Measurements from ENCODE around the gene GPS2. TPM values are rescaled to one million over a fixed set of nuclear protein-coding genes. Genes with fewer than 3 reads are reported as not detected.
A peak's percentile ranks its signal among the peaks of the same experiment; 100 is the strongest.

GPS2 gene
- total RNA-seq, 1 experiment from 2014 or later = 116 TPM

DNA sequence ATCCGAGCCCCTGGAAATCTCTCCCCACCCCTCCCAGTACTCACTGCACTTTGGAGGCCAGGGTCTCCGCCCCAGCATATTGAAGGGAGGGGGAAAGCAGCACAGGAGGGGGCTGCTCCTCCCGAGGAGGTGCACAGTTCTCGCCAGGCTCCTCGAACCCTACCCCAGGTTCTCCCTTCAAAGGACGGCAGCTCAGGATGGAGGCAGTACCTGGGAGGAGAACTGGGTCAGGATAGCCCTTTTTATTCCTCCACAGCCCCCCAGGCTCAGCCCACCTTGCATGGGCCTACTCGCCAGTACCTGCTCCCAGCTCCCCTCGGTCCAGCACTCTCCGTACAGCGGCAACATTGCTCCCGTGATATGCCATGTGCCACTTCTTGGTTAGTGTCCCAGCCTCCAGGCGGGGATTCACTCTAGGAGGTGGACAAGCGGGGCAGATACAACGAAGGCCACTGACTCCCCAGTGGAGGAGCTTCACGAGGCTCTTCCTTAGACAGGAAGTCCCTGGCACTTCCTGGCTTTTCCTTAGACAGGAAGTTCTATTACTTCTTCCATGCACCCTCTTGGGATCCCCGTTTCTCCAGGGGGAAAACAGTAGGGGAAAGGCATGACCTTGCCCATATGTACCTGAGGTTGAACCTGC lies 2.1 kb upstream of the GPS2 start:
- Histone ChIP-seq H3K27me3 (replicated peaks; ENCODE audit: insufficient read depth, low read depth, low read length, poor library complexity) (no peaks in the 10 kb centered on the region), H3K4me1 (ENCODE audit: insufficient read depth, low read length, poor library complexity, severe bottlenecking) (peaks cover 8% of the 10 kb centered on the region), H3K27ac (ENCODE audit: low read depth, low read length, poor library complexity, severe bottlenecking) (no peak overlapping the region), H3K36me3 (ENCODE audit: insufficient read depth, low read length, poor library complexity, severe bottlenecking) (peaks cover 56% of the 10 kb centered on the region), H3K9me3 (ENCODE audit: low read depth, low read length, poor library complexity, severe bottlenecking) (no peaks in the 10 kb centered on the region), H3K4me3 (ENCODE audit: low read depth, low read length, poor library complexity, severe bottlenecking) (no peak overlapping the region)
- ChIA-PET POLR2A (ENCODE audit: low non-redundant PET) (no interaction called here), CTCF (no interaction called here)
- intact Hi-C loops (cut with micrococcal nuclease; ENCODE audit: unreplicated experiment) = no loop called here
- BruUV-seq (replicated peaks) = no TSS peak
- no peak for DNase-seq (ENCODE audit: low spot score)
- TF ChIP-seq, protein P1, sequence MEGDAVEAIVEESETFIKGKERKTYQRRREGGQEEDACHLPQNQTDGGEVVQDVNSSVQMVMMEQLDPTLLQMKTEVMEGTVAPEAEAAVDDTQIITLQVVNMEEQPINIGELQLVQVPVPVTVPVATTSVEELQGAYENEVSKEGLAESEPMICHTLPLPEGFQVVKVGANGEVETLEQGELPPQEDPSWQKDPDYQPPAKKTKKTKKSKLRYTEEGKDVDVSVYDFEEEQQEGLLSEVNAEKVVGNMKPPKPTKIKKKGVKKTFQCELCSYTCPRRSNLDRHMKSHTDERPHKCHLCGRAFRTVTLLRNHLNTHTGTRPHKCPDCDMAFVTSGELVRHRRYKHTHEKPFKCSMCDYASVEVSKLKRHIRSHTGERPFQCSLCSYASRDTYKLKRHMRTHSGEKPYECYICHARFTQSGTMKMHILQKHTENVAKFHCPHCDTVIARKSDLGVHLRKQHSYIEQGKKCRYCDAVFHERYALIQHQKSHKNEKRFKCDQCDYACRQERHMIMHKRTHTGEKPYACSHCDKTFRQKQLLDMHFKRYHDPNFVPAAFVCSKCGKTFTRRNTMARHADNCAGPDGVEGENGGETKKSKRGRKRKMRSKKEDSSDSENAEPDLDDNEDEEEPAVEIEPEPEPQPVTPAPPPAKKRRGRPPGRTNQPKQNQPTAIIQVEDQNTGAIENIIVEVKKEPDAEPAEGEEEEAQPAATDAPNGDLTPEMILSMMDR (conservative IDR thresholded peaks at IDR 0.05; ENCODE audit: low read depth, low read length) = no peak
- TF ChIP-seq EZH2 (IDR thresholded peaks at IDR 0.05; ENCODE audit: borderline replicate concordance, low read depth, low read length, poor library complexity, severe bottlenecking) = no peak

GRCh38 chr17:7315570-7316235 lies 543 bp upstream of the GPS2 start:
- intact Hi-C loops (cut with micrococcal nuclease; ENCODE audit: unreplicated experiment) = no loop called here
- BruUV-seq (replicated peaks) = no TSS peak

DNA sequence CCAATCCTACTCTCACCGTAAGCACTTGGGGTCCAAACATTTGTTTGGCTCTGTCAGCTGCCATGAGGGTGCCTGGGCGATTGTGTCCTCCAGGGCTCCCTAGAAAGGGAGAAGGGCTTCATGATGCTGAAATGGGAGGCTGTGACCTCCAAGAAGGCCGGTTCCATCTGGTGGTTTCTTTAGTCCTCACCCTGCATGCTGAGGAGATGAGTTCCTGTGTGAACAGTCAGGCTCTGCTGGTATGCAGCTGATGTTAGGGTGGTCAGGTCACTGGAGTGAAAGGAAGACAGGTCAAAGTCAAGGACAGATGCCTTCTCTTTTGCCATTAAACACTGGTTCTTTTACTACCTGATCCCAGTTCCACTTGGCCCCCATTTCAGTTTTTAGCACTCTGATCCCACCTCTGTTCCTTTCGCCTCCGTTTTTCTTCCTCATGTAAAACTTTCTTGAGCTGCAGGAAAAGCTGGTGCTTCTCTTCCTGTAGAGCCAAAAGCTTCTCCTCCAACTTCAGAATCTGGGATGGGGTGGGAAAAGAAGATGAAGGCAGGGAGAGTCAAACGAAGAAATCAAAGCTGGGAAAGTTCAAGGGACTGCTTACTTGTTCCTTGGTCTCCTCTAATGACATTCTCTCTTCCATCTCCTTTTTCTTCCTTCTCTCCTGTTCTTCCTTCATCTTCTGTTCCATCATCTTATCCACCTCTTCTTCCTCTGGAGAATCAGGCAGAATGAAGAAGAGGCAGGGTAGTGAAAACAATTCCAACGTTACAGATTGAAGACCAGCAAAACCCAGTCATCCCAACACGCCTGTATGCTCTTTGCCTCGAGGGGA lies 1.1 kb downstream of the GPS2 start:
- peak overlapping the region; percentile 83 for H3K4me3 ChIP-seq (ENCODE audit: low read depth, low read length, poor library complexity, severe bottlenecking)
- no peaks in the 10 kb centered on the region for H3K27me3 ChIP-seq (replicated peaks; ENCODE audit: insufficient read depth, low read depth, low read length, poor library complexity)
- TSS peak; percentile 75 for BruUV-seq (replicated peaks)
- DNase-seq (ENCODE audit: low spot score) = no peak
- peak overlapping the region; percentile 86 for H3K27ac ChIP-seq (ENCODE audit: low read depth, low read length, poor library complexity, severe bottlenecking)
- intact Hi-C loops (cut with micrococcal nuclease; ENCODE audit: unreplicated experiment) = no loop called here
- CTCF ChIA-PET = no interaction called here
- POLR2A ChIA-PET (ENCODE audit: low non-redundant PET) = no interaction called here
- TF ChIP-seq EZH2 (IDR thresholded peaks at IDR 0.05; ENCODE audit: borderline replicate concordance, low read depth, low read length, poor library complexity, severe bottlenecking) = no peak
- TF ChIP-seq, protein P1 (conservative IDR thresholded peaks at IDR 0.05; ENCODE audit: low read depth, low read length) = no peak
- peaks cover 25% of the 10 kb centered on the region for H3K4me1 ChIP-seq (ENCODE audit: insufficient read depth, low read length, poor library complexity, severe bottlenecking)
- no peaks in the 10 kb centered on the region for H3K9me3 ChIP-seq (ENCODE audit: low read depth, low read length, poor library complexity, severe bottlenecking)
- H3K36me3 ChIP-seq (ENCODE audit: insufficient read depth, low read length, poor library complexity, severe bottlenecking) = peaks cover 73% of the 10 kb centered on the region

More at GRCh38 chr17:7315570-7316235, 543 bp upstream of the GPS2 start:
- TF ChIP-seq, protein P1 (conservative IDR thresholded peaks at IDR 0.05; ENCODE audit: low read depth, low read length) = no peak
- no peak for TF ChIP-seq EZH2 (IDR thresholded peaks at IDR 0.05; ENCODE audit: borderline replicate concordance, low read depth, low read length, poor library complexity, severe bottlenecking)
- Histone ChIP-seq H3K27ac (ENCODE audit: low read depth, low read length, poor library complexity, severe bottlenecking) (peak overlapping the region; percentile 86), H3K36me3 (ENCODE audit: insufficient read depth, low read length, poor library complexity, severe bottlenecking) (peaks cover 60% of the 10 kb centered on the region), H3K9me3 (ENCODE audit: low read depth, low read length, poor library complexity, severe bottlenecking) (no peaks in the 10 kb centered on the region), H3K4me1 (ENCODE audit: insufficient read depth, low read length, poor library complexity, severe bottlenecking) (peaks cover 9% of the 10 kb centered on the region), H3K27me3 (replicated peaks; ENCODE audit: insufficient read depth, low read depth, low read length, poor library complexity) (no peaks in the 10 kb centered on the region), H3K4me3 (ENCODE audit: low read depth, low read length, poor library complexity, severe bottlenecking) (peak overlapping the region; percentile 83)
- DNase-seq (ENCODE audit: low spot score) = no peak
- CTCF ChIA-PET = no interaction called here
- POLR2A ChIA-PET (ENCODE audit: low non-redundant PET) = interaction anchor here (0.6 kb wide), 2 partner anchors 11 to 53 kb away, joined by 3 to 12 read pairs; no protein-coding TSS in a partner anchor

All from A673 (cell line).